GM21529 (cell line): ENCODE results near the gene GRM4.

ENCODE experiments used
- ATAC-seq: cut with Tn5 transposase; IDR thresholded peaks from one replicate; pipeline ENCODE4 v1.9.1; 2021; ENCODE audit not compliant: unreplicated experiment

The GRM4 gene

DNA sequence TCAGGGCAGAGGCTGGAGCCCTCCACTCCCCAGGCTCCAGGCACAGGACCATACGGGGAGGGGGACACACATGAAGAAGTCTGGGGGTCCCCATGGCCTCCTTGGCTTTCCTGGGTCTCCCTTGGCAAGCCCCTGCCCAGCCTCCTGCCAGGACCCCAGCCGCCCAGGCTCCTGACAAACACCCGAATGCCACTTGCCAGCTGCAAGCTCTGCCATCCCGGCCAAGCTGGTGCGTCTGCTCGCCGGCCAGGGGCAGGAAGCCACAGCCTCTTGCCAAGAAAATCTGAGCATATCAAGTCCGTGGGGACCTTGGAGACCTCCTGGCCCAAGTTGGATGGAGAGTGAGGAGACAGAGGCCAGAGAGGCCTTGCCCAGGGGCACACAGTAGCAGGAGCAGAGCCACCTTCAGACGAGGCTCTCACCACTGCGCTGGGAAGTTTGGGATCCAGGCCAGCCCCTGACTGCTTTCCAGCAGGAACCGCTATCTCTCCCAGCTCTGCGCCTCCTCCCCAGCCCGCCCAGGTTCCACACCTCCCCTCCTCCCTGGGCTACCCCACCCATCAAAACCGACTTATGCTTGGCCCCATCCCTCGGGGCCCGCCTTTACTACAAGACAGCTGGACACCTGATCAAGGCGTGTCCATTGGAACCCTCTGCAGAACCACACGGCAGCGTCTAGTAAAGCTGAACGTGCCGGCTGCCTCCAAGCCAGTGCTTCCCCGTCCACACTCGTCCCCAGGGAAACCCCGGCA lies 80.2 kb downstream of the GRM4 start:
- ATAC-seq = no peak

DNA sequence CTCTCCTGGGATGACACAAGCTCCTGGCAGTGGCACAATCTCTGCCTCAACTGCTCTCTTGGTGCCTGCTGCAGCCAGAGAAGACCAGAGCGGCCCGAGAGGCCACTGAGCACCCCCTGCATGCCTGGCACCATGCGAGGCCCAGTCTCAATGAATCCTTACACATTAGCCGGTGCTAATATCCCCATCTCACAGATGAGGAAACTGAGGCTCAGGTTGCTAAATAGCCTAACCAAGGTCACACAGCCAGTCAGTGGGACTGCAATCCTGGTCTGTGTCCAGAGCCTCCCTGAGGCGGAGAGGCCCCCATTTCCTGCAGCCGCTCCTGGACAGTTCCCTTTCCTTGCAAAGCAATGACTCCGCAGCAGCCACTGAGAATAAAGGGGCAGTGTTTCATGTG lies 81.2 kb downstream of the GRM4 start:
- no peak for ATAC-seq

DNA sequence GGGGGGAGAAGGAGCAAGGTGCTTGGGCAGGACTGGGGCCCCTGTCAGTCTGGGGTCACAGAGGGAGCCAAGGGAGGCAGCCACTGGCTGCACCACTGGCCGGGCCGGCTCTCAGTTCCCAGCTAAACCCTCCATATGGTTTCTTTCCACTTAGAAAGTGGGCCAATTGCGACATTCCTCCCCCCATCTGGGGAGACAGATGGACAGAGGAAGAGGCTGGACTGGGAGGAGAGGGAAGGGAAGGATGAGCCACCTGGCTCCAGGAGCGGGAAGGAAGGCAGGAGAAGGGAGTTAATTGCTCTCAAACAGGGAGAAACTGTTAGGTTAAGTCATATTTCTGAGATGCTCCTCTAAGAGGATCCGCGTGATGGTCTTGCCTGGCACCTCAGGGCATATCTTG lies 82.2 kb downstream of the GRM4 start:
- no peak for ATAC-seq

DNA sequence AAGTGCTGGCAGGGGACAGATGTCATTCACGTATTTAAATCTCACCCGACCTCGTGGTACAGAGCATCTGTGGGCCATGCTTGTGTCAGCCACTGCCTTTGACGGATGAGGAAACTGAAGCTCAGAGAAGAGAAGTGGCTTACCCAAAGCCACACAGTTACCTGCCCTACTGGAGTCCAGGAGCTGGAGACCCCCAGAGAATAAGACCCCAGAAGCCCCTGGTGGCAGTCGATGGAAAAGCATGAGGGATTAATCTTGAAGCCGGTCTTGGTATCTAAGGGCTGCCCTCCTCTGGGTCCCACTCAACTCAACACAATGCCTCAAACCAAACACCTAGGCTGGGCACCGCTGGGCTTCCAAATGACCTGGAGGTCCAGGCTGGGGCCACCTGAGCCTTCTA lies 83.1 kb downstream of the GRM4 start:
- no peak for ATAC-seq

DNA sequence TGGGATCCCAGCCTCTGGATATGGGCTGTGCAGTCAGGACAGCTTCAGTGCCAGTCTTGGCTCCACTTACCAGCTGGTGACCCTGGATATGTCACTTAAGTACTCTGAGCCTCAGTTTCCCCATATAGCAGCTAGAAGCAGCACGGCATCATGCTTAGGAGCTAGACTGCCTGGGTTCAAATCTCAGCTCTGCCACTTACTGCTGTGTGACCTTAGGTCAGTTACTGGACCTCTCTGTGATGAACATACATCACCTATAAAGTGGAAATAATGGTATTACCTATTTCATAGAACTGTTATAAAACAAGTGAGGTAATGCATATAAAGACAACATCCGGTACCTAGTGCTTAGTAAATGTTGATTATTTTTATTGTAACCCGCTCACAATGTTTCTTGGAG lies 83.7 kb downstream of the GRM4 start:
- no peak for ATAC-seq

DNA sequence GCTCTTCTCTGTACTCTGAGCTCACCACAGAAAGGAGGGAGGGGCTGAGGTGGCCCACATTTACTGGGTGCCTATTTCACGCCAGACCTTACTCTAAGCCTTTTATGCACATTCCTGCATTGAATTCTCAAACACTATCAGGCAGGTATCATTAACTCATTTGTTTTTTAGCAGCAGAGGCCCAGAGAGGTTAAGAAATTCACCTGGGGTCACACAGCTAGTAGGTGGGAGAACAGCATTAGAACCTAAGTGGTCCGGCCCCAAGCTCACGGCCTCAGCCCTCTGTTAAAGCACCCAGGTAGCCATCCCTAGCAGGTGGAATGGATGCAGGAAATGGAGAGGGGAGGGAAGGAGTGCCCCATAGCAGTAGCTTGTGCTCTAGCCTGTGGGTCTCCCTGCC lies 84.5 kb downstream of the GRM4 start:
- no peak for ATAC-seq

DNA sequence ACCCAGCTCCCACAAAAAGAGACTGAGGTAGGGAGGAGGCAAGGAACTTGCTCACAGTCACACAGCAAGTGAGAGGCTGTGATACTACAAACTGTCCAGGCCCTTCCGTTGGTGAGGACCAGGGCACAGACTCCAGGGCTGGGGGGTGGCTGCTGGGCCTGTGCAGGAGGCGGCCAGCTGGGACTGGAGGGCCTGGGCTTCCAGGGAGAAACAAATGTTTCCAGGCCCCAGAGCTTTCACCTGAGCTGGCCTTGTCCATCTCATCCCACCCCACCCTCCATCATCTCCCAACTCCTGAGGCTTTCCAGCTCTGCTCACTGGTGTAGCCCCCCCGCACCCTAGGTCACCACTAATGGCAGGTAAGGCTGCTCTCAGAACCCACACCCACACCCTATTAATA lies 86.0 kb downstream of the GRM4 start:
- ATAC-seq = no peak

DNA sequence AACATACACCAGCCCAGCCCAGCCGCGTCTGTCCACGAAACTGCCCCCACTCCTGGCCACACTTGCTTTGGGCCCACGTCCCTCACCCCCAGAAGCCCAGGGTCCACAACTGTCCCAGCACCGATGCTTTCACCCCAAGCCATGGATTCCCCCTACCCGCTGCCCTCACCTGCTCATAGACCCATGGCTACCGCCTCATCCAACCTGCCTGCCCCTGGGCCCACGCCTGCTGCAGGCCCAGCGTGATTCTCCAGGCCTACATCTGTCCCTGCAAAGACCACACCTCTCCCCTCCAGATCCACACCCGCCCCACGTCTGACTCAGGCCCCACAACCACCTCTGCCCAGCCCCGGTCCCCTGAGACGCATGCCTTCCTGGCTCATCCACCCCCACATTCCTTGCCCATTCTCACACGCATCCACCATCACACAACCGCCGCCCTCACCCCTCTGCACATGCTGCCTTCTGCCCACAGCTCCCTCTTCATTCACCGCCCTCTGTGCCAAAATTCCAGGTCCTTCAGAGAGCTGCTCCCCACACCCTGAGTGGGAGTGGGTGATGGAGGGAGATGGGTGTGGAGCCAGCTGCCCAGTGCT lies 86.7 kb downstream of the GRM4 start:
- no peak for ATAC-seq

DNA sequence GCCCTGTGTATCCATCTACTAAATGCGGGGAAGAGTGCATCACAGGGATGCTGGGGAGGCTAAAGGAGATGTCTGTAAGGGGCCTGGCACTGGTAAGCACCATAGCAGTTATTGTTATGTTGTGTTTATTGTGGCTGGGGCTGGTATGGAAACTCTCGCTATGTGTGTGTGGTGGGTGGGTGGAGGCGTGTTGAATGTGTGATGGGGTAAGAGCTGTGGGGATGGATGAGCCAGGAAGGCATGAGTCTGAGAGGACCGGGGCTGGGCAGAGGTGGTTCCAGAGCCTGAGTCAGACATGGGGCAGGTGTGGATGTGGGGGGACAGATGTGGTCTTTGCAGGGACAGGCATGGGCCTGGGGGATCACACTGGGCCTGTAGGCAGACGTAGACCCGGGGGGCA lies 88.1 kb downstream of the GRM4 start:
- no peak for ATAC-seq

DNA sequence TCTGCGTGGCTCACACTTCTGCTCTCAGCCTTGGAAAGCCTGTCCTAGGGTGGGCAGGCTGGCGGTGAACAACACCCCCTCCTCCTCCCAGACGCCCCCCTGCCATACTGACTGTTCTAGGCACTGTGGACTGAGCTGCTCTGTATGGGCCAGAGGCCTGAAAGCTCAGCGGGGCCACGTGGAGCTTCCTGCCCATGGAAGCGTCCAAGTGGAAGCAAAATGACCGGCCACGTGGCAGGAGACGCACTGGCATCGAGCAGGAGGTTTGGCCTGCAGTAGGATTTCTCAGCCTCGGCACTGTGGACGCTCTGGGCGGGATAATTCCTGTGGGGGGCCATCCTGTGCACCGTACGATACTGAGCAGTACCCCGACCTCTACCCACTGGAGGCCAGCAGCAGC lies 88.7 kb downstream of the GRM4 start:
- ATAC-seq = no peak

DNA sequence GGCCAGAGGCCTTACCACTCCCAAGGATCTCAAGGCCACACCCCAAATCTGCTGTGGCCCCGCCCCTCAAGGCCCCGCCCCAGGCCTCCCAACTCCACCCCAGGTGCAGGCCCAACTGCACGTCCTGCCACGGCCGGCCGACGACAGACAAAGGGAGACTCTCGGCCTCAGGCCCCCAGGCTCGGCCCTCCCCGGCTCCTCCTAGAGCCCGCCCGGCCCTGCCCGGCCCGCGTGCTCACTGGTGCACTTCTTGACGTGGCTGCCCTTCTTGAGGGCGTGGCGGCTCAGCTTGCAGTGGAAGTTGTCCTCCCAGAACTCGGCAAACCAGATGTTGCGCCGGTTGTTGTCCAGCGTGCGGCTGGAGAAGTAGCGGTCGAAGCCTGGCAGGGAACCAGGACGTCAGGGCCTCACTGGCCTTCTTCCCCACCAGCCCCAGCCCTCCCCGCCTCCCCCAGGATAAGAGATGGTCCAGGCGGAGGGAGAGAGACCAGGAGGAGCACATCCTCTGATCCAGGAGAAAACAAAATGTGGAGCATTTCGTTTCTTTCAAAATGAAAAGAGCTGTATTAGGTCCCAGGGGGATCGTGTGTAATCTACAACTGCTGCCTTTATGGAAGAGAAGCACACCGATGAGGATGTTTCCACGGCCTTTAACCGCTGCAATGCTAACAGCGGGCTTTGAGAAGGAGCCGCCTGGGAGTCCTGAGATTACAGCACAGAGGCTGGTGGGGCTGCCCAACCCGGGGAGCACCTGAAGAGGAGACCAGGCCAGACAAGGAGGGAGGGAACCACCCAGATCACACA lies 89.4 kb downstream of the GRM4 start:
- no peak for ATAC-seq

DNA sequence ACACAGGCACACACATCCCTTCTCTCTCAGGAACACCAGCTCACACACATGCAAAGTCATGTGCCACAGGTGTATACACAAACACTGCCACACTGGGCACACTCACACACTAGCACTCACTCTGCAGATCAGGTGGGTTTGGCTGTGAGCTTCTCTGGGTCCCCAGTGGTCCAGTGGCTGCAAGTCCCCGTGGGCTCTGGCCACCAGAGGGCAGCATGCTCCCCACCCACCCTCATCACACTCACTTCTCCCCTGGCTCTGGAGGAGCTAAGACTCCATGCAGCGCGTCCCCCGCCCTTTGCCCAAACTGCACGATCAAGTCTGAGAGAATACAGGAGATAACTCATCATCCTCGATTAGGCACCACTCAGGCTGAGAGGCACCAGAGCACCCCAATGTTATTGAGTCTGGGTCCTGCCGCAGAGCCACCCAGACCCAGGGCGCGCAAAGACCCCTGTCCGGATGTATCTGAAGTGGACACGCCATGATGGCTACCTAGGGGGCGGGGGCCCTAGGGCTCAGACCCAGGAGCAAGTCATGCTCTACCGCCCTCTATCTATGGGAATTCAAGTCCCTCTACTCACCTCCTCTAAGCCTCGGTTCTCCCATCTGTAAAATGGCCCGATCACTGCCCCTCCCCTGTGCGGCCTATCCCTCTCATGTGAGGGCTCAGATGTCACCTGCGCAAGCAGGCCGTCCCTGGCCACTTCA lies 90.5 kb downstream of the GRM4 start:
- ATAC-seq = no peak

DNA sequence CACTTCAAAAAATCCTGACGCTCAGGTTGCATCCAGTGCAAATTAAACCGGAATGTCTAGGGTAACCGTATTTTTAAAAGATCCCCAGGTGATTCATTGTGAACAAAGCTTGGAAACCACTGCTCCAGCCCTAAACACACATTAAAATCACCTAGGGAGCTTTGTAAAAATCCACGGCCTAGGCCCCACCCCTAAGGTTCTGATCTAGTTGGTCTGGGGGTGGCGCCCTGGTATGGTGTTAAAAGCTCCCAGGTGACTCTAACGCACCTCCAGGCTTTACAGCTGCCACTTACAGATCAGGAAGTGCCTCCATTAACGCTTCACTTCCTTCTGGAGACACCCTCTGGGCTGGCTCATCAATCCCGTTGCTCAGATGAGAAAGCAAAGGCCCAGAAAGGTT lies 92.2 kb downstream of the GRM4 start:
- ATAC-seq = no peak

DNA sequence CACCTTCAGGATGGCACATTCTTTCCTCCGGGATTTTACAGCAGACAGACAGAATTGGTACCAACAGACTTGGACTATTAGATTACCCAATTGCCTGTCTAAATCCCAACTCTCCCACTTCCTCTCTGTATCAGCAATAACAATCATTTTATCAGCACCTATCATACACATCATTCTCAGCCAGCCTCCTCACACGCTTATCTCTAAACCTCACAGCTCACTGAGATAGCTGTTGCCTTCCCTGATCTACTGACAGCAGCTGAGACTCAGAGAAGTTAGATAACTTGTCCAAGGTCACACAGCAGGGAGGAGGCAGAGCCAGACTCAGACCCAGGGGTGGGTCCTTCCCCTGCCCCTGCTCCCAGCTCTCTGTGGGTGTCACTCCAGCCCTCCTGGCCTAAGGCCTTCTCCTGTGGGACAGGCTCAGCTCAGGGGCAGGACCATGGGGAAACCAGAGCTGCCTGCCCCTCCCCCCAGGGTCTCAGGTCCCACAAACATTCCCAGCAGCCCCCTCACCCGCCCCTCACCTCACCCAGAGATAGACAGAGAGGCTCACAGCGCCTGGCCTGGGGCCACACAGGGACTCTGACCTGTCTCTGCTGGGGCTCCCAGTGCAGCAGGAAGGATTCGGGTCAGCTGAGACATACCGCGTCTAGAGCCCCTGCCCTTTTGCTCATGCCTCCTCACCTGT lies 92.8 kb downstream of the GRM4 start:
- no peak for ATAC-seq

DNA sequence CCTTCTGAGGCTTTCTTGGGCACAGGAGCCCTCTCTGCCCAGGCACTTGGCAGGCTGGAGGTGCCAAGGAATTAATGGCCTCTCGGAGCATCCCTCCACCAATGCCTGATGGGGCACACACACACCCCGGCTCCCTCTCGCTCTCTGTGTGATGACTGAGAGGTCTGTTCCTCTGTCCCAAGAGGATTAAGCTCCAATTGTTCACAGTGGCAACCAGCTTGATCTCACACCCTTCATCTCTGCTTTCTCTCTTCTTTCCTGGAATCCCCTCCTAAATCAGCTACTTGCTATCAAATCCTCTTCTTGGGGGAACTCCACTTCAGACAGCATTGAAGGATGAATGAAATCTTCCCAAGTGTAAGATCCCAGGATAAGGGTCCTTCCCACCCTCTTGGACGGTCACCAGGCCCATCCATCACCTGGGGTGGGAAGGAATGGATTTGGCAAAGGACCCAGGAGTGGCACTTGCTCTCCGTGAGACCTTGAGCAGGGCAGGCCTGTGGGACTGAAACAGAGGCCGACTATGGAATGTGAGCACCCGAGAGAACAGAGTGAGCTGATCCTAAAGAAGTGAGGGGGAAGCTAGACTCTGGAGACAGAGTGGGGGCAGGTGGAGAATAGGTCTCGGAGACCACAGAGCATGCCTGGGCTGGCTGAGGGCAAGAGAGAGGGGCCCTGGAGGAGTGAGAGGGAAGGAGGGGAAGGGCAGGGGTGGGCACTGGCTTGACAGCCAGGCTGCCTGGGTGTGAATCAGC lies 93.6 kb downstream of the GRM4 start:
- no peak for ATAC-seq

DNA sequence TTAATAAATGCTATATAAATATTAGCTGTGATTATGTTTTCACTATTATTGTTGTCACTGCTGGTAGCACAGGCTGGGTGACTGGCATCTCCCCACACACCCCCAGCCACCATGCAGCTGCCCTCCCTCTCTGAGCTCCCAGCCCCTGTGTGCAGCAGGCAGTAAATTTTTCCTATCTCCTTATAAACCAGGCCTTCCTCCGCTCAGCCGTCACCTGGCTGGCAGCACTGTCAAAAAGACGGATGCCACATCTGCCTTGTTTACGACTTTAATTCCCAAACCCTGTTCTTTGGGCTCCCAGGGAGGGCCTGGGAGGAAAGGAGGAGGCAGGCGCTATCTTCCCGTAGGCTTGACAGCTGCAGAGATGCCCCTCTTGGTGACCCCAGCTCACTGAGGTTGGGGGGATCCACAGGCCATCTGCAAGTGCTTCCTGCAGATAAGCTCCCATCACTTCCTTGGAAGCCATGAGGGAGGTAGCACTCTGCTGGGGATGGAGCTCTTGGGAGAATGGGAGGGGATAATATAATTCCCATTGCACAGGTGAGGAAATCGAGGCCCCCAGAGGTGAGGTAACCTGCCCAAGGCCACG lies 94.5 kb downstream of the GRM4 start:
- no peak for ATAC-seq

DNA sequence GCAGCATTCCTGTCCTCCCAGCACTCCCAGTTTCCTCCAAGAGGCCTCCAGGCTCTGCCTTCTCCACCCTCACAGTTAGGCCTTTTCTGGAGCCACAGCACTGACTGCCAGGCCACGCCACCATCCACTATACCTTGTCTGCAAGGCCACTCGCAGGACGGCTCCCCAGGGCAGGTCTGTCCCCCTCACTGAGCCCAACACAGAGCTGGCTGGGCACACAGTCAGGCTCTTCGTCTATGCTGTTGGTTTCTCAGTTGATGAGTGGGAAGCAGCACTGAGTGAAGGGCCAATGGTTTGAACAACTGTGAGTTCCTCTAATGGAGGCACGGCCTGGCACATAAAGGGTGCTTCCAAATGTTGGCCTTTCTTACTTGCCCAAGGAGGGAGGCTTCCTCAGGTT lies 95.2 kb downstream of the GRM4 start:
- ATAC-seq = no peak

DNA sequence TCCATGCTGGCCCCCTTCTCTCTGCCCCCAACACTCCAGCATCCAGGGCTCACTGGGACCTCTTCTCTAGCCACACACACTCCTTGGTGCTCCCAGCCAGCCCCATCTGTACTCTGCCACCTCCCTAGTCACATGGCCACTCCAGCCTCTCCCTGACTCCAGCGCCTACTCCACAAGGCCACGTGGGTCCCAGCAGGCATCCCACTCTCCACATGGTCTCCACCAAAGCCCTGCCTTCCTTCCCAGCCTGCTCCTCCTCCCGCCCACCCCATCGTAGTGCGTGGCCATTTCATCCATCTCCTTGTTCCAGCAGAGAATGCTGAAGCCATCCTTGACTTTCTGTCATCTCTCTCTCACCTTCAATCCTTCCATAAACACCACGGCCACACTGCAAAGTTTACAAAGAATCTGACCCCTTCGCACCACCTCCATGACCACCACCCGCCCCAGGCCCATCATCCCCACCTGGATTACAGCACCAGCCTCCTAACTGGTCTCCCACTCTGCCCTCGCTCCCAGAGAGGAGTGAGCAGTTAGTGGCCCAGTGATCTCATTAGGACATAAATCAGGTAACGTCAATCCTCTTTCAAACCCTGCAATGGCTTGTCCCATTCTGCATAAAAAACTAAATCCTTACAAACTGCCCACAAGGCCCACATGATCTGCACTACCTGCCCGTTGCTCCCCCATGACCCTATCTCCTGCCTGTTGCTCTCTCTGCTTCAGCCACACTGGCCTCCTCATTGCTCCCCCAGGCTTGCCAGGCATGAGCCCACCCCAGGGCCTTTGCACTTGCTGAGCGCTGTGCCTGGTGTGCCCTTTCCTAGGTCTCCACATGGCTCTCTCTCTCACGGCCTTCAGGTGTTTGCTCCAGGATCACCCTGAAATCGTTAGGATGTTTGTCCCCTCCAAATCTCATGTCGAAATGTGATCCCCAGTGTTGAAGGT lies 96.2 kb downstream of the GRM4 start:
- no peak for ATAC-seq
